Stomach smooth muscle (tissue), 2 donors: ENCODE measurements around the gene LRRC58.
"Not testable (repeated sequence)": the region's sequence is repeated elsewhere in the genome, so short reads cannot be mapped to it uniquely, and the experiment has no call there.

Experiments used
- H3K27ac ChIP-seq: one replicate; pipeline ENCODE4 v1.7.0; 2013; ENCODE audit warnings: mild to moderate bottlenecking, low read length, inconsistent platforms
- H3K27me3 ChIP-seq, 2 donors: one replicate each; pipeline ENCODE4 v1.7.0; 2013; ENCODE audit warnings: low read length in 2 of 2; ENCODE audit not compliant: insufficient read depth in 2 of 2, control insufficient read depth in 1 of 2
- H3K36me3 ChIP-seq, 2 donors: one replicate each; pipeline ENCODE4 v1.7.0; 2013; ENCODE audit warnings: low read length in 2 of 2; ENCODE audit not compliant: control insufficient read depth in 2 of 2, insufficient read depth in 2 of 2
- H3K4me1 ChIP-seq: one replicate; pipeline ENCODE4 v1.7.0; 2013; ENCODE audit warnings: low read length; ENCODE audit not compliant: control insufficient read depth, insufficient read depth
- H3K4me3 ChIP-seq, 2 donors: one replicate each; pipeline ENCODE4 v1.7.0; 2013; ENCODE audit warnings: low read length in 2 of 2
- H3K9ac ChIP-seq, 2 donors: one replicate each; pipeline ENCODE4 v1.7.0; 2013; ENCODE audit warnings: low read length in 2 of 2, mild to moderate bottlenecking in 1 of 2
- H3K9me3 ChIP-seq, 2 donors: one replicate each; pipeline ENCODE4 v1.7.0; 2013; ENCODE audit warnings: low read length in 2 of 2; ENCODE audit not compliant: control insufficient read depth in 2 of 2
- donor health status: healthy.
- donor health status: Pancreatic carcinoma.

The LRRC58 gene

DNA sequence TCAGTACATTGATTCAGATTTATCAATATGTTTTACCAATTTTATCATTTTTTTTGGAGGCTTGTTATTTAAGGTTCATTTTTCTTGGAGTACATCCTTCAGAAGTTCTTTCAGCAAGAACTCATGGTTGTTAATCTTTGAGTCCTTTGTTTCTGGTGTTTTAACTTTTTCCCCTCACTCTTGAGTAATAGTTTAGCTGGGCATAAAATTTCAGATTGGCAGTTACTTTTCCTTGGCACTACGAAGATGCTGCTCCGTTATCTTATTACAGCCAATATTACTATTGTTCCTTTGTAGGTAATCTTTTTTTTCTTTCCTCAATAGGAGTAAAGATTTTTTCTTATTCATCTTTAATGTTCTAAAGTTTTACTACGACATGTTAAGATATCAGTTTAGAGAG is 9.8 kb downstream of the LRRC58 start:
- H3K9me3 ChIP-seq, result no peaks in the 10 kb centered on the region
- H3K4me1 ChIP-seq, result no peaks in the 10 kb centered on the region
- H3K4me3 ChIP-seq, result no peak overlapping the region
- peaks cover 0 to 2% of the 10 kb centered on the region in 2 donors for H3K36me3 ChIP-seq
- no peak overlapping the region for H3K27ac ChIP-seq
- H3K9ac ChIP-seq, result no peak overlapping the region
- H3K27me3 ChIP-seq, result no peaks in the 10 kb centered on the region

DNA sequence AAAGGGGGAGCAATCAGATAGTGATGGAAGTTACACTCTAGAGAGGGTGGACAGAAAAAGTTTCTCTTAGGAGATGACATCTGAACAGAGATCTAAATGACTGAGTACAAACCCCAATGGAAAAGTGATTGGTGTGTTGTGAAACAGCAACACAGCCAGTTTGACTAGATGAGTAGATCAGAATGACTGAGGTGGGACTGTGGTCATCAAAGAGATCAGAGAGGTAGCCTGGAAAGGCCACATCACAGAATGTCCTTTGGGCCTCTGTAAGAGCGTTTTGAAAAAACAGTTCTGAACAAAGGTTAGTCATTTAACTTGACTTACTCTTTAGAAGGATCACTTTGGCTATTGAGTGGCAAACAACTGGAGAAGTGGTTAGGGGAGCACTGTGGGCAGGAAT is 10.6 kb downstream of the LRRC58 start:
- peaks cover 2 to 4% of the 10 kb centered on the region in 2 donors for H3K36me3 ChIP-seq
- H3K9ac ChIP-seq, result no peak overlapping the region
- H3K4me1 ChIP-seq, result no peaks in the 10 kb centered on the region
- H3K27me3 ChIP-seq, result no peaks in the 10 kb centered on the region
- no peak overlapping the region for H3K27ac ChIP-seq
- no peak overlapping the region for H3K4me3 ChIP-seq
- no peaks in the 10 kb centered on the region for H3K9me3 ChIP-seq

DNA sequence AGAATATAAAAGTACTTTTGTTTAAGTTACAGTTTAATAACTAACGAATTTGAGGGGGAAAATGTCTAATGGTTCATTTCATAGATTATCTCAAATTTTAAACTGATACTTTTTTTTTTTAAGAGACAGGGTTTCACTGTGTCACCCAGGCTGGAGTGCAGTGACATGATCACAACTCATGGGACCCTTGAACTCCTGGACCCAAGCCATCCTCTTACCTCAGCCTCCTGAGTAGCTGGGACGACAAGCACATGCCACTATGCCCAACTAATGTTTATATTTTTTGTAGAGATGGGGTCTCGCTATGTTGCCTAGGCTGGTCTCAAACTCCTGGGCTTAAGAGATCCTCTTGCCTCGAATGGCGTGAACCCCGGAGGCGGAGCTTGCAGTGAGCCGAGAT is 16.5 kb downstream of the LRRC58 start:
- Histone ChIP-seq H3K36me3 (peaks cover 7 to 22% of the 10 kb centered on the region in 2 donors), H3K4me1 (no peaks in the 10 kb centered on the region), H3K9ac (no peak overlapping the region), H3K27me3 (no peaks in the 10 kb centered on the region), H3K9me3 (no peaks in the 10 kb centered on the region), H3K4me3 (no peak overlapping the region), H3K27ac (no peak overlapping the region)

GRCh38 chr3:120331076-120331475 is 18.1 kb downstream of the LRRC58 start:
- H3K4me1 ChIP-seq, result no peaks in the 10 kb centered on the region
- no peak overlapping the region for H3K27ac ChIP-seq
- H3K27me3 ChIP-seq, result no peaks in the 10 kb centered on the region
- no peak overlapping the region for H3K9ac ChIP-seq
- H3K36me3 ChIP-seq, result peaks cover 7 to 22% of the 10 kb centered on the region in 2 donors
- no peaks in the 10 kb centered on the region for H3K9me3 ChIP-seq
- no peak overlapping the region for H3K4me3 ChIP-seq

- no peak overlapping the region for H3K4me3 ChIP-seq
- H3K4me1 ChIP-seq, result no peaks in the 10 kb centered on the region
- no peaks in the 10 kb centered on the region for H3K27me3 ChIP-seq
- H3K36me3 ChIP-seq, result peaks cover 5 to 19% of the 10 kb centered on the region in 2 donors
- H3K9ac ChIP-seq, result no peak overlapping the region
- no peaks in the 10 kb centered on the region for H3K9me3 ChIP-seq
- no peak overlapping the region for H3K27ac ChIP-seq
Measured at GRCh38 chr3:120326784-120327183, 22.4 kb downstream of the LRRC58 start.

DNA sequence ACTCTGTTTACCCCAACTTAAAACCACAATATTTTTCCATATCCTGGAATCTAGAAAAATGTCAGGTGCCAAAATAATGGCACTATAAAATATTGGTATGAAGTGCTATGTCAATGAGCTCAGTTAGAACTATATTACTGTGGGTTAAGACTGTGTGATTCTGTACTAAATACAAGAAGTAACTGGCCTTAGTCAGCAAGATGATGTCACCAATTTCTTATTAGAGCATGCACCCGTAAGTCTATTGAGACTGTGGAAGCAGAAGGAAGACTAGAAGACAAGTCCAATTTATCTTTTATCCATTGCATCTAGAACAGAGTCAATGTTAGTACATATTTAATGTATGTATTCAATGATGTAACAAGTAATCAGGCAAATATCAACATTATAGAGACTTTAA is 25.0 kb downstream of the LRRC58 start:
- H3K27me3 ChIP-seq, result no peaks in the 10 kb centered on the region
- H3K36me3 ChIP-seq, result peaks cover 0 to 4% of the 10 kb centered on the region in 2 donors
- H3K4me3 ChIP-seq, result no peak overlapping the region
- H3K9me3 ChIP-seq, result no peaks in the 10 kb centered on the region
- H3K9ac ChIP-seq, result no peak overlapping the region
- H3K27ac ChIP-seq, result no peak overlapping the region
- no peaks in the 10 kb centered on the region for H3K4me1 ChIP-seq

DNA sequence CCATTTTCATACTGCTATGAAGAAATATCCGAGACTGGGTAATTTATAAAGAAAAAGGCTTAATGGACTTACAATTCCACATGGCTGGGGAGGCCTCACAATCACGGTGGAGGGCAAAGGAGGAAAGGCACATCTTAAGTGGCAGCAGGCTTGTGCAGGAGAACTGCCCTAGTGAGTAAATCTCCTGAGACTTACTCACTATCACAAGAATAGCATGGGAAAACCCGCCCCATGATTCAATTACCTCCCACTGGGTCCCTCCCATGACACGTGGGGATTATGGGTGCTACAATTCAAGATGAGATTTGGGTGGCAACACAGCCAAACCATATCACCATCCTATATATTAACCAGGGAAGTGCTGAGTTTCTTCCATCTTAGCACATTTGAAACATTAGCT is 25.4 kb downstream of the LRRC58 start:
- not testable (repeated sequence) for H3K27ac ChIP-seq, H3K4me3 ChIP-seq, H3K36me3 ChIP-seq, H3K9me3 ChIP-seq, H3K27me3 ChIP-seq, H3K4me1 ChIP-seq, H3K9ac ChIP-seq

DNA sequence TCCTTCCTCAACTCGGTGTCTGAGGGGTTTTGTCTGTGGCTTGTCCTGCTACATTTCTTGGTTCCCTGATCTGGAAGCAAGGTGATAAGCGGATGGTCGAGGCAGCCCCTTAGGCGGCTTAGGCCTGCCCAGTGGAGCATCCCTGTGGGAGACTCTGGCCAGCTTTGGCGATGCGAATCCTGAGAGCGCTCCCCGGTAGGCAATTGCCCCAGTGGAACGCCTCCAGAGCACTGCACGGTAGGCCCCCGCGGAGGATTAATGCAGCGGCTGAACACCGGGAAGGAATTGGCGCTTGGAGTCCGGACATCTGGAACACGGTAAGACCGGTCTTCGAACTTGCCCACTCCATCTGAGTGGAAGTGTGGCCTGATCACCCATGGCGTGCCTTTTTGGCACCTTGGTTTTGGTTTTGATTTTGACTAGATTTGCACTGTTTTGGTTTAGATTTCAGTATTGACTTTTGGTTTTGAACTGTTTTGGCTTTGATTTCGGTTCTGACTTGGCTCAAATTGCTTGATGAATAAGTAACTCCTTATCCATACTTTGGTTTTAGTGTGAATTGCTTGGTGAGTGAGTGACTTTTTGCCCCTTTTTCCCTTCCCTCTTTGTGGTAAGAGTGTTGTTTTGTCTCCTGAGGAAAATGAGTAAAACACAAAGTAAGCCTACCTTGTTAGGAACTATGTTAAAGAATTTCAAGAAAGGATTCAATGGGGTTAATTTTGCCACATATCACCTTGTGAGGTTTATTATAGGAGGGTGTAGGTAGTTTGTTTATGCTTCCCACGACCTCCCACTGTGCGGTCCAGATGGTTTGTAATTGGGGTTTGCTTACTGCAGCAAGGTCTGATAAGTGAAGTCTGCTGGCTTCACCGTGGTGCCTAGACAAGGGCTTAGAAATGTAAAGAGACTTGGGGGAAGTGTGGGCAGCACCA is 37.0 kb downstream of the LRRC58 start:
- Histone ChIP-seq H3K36me3 (no peaks in the 10 kb centered on the region), H3K4me1 (no peaks in the 10 kb centered on the region), H3K27me3 (peaks cover 0 to 3% of the 10 kb centered on the region in 2 donors), H3K9me3 (no peaks in the 10 kb centered on the region), H3K4me3 (no peak overlapping the region), H3K27ac (no peak overlapping the region), H3K9ac (no peak overlapping the region)

DNA sequence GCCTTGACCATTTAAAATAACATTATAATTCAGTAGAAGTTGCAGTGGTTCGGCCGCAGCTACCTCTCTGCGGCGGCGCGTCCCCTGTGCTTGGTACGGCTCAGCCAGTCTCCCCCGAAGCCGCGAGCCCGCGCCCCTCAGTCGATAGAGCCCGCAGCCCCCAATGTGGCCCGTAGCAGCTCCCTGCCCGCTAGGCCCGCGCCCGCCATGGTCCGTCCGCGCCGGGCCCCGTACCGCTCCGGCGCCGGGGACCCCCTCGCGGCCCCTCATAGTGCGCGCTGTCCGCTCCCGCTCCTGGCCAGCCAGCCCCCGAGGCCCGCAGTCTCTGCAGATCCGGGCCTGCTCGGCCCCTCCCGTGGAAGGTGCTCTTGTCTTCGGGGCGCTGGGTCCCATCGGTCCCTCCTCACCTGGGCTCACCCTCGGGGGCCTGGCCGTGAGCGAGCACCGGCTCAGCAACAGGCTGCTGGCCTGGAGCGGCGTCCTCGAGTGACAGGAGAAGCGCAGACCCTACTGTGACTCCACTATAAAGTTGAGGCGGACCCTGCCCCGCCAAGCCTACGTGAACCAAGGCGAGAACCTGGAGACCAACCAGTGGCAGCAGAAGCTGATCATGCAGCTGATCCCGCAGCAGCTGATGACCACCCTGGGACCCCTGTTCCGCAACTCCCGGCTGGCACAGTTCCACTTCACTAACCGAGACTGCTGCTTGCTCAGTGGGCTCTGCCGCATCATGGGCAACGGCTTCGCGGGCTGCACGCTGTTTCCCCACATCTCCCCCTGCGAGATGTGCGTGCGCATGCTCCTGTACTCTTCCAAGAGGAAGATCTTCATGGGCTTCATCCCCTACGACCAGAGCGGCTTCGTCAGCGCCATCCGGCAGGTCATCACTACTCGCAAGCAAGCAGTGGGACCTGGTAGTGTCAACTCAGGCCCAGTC is 42.4 kb downstream of the LRRC58 start:
- H3K27me3 ChIP-seq, result peaks cover 0 to 3% of the 10 kb centered on the region in 2 donors
- H3K27ac ChIP-seq, result no peak overlapping the region
- H3K36me3 ChIP-seq, result no peaks in the 10 kb centered on the region
- H3K9me3 ChIP-seq, result no peaks in the 10 kb centered on the region
- no peak overlapping the region for H3K9ac ChIP-seq
- no peaks in the 10 kb centered on the region for H3K4me1 ChIP-seq
- H3K4me3 ChIP-seq, result no peak overlapping the region

DNA sequence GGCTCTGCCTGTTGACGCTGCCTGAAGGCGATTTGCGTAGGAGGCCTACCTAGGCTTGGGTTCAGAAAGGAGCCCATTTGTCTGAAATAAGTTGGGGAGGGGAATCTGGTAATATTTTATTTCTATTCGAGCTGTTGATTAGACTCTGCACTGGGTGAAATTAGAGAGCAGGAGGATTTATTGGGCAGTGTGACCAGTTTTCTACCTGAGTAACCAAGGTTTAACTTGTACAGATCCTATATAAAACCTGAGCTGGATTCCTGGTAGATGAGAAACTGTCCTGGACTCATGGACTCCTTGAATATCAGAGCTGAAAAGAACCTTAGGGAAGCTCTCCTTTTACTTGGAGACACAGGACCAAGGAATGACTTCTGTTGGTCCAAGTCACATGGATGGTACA is 44.5 kb downstream of the LRRC58 start:
- H3K9ac ChIP-seq, result no peak overlapping the region
- H3K27me3 ChIP-seq, result peaks cover 0 to 3% of the 10 kb centered on the region in 2 donors
- no peak overlapping the region for H3K27ac ChIP-seq
- no peak overlapping the region for H3K4me3 ChIP-seq
- H3K9me3 ChIP-seq, result no peaks in the 10 kb centered on the region
- no peaks in the 10 kb centered on the region for H3K36me3 ChIP-seq
- no peaks in the 10 kb centered on the region for H3K4me1 ChIP-seq
